Left ventricle myocardium superior (tissue), 1 donor: ENCODE results near the gene BRD7. TPM values are rescaled to one million over a fixed set of nuclear protein-coding genes. Genes with fewer than 3 reads are reported as not detected.
A peak's percentile ranks its signal among the peaks of the same experiment; 100 is the strongest.

Experiments used
- ATAC-seq: fragments of 200-7000 bp; cut with Tn5 transposase; one replicate; pipeline ENCODE4 v1.9.1; 2020; ENCODE audit warnings: mild to moderate bottlenecking, moderate library complexity
- DNase-seq: peaks from one replicate; pipeline ENCODE4 v3.0.0-alpha.2; 2020
- intact Hi-C: fragments of 100-400 bp; cut with micrococcal nuclease; formaldehyde crosslinking; loops from one replicate; pipeline ENCODE4 v1.11.0; 2022
- total RNA-seq: library from RNA; stranded (reverse); fragmentation: NEBNext Ultra II Directional; extraction: Animal tissue kit (Norgen Biotek cat#: 25700); gene quantifications from one replicate; pipeline ENCODE4 v1.2.1, GENCODE V29; 2021
- donor health status: DM: no; HTN: yes; CAD: no; lungs with severe emphysema.

BRD7 gene
- total RNA-seq, 1 donor from 2014 or later: 46.7 TPM

- DNase-seq (peak; percentile 10), ATAC-seq (no peak)
- intact Hi-C loops: no loop called here
Observed at GRCh38 chr16:50298075-50298460, 70.7 kb downstream of the BRD7 start.

- intact Hi-C loops: no loop called here
- DNase-seq: peak; percentile 43
- peak; percentile 77 for ATAC-seq
Observed at GRCh38 chr16:50297301-50298074, 71.3 kb downstream of the BRD7 start.

GRCh38 chr16:50296807-50297206, 72.0 kb downstream of the BRD7 start:
- intact Hi-C loops: no loop called here
- no peak for ATAC-seq
- DNase-seq: peak; percentile 3

GRCh38 chr16:50295541-50296132, 73.2 kb downstream of the BRD7 start:
- intact Hi-C loops: no loop called here

GRCh38 chr16:50294955-50295354, 73.8 kb downstream of the BRD7 start:
- no peak for ATAC-seq
- intact Hi-C loops: no loop called here
- peak; percentile 1 for DNase-seq

More at GRCh38 chr16:50295541-50296132, 73.2 kb downstream of the BRD7 start:
- ATAC-seq (no peak), DNase-seq (peak; percentile 6)

- intact Hi-C loops: no loop called here
- DNase-seq: peak; percentile 12
- ATAC-seq: no peak
Observed at GRCh38 chr16:50293994-50294855, 74.6 kb downstream of the BRD7 start.

GRCh38 chr16:50293041-50293783, 75.6 kb downstream of the BRD7 start:
- no peak for DNase-seq
- intact Hi-C loops: no loop called here
- ATAC-seq: no peak

GRCh38 chr16:50292566-50292948, 76.2 kb downstream of the BRD7 start:
- ATAC-seq (no peak), DNase-seq (no peak)
- intact Hi-C loops: no loop called here

GRCh38 chr16:50291719-50292565, 76.8 kb downstream of the BRD7 start:
- intact Hi-C loops: no loop called here
- DNase-seq (no peak), ATAC-seq (no peak)

- DNase-seq: no peak
- no peak for ATAC-seq
Observed at GRCh38 chr16:50290856-50291255, 77.9 kb downstream of the BRD7 start.

GRCh38 chr16:50289950-50290764, 78.6 kb downstream of the BRD7 start:
- no peak for DNase-seq
- no peak for ATAC-seq
- intact Hi-C loops: no loop called here

More at GRCh38 chr16:50290856-50291255, 77.9 kb downstream of the BRD7 start:
- intact Hi-C loops: no loop called here

GRCh38 chr16:50288920-50289319, 79.9 kb downstream of the BRD7 start:
- intact Hi-C loops: no loop called here
- DNase-seq (no peak), ATAC-seq (no peak)

- ATAC-seq (no peak), DNase-seq (no peak)
Observed at GRCh38 chr16:50288026-50288425, 80.8 kb downstream of the BRD7 start.

GRCh38 chr16:50286681-50287080, 82.1 kb downstream of the BRD7 start:
- DNase-seq: no peak
- no peak for ATAC-seq
- intact Hi-C loops: no loop called here

More at GRCh38 chr16:50288026-50288425, 80.8 kb downstream of the BRD7 start:
- intact Hi-C loops: no loop called here

- intact Hi-C loops: no loop called here
- ATAC-seq (no peak), DNase-seq (no peak)
Observed at GRCh38 chr16:50285406-50286003, 83.3 kb downstream of the BRD7 start.

- intact Hi-C loops: no loop called here
- peak; percentile 39 for ATAC-seq
- DNase-seq: peak; percentile 52
Observed at GRCh38 chr16:50284131-50284911, 84.5 kb downstream of the BRD7 start.
